Measurements from ENCODE around the gene EIF2S2.
A peak's percentile ranks its signal among the peaks of the same experiment; 100 is the strongest.

EIF2S2 gene

DNA sequence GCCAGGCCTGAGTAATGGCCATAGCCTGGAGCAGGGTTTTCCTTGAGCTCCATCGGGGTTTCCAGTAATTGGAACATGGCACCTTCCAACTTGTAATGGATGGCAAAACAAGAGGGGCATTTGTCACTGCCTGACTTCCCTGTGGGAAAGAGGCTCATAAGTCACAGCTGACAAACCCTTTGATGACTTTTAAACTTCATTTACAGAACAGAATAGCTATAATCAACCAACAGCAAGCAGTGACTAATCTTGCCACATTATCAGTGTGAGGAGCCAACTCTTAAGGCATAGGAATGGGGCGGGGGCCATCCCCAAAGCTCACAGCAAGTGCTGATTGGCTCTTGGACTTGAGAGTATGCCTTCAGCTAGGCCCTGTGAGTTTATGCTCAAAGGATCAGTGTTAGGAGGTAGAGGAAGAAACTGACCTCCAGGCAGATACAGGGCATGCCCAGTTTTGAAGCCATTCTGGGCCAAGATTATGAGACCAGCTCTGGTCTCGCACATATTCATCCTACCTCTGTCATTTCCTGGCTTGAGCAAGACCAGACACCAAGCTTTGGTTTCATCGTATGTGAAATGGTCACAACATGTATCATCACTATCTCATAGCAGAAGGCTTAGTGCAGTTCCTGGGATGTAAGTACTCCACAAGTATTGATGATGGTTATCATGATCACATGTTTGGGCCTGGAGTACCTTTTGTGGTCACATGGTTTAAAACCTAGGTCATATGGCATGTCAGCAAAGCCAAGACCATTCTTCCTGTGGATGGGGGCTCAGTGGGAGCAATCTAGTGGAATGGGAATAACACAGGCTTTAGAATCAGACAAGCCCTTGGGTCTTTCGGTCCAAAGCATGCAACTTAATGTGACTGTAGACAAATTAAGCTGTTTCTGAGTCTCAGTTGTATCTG is 49.2 kb downstream of the EIF2S2 start:
- no peak for DNase-seq (ENCODE audit: low read depth)
- TF ChIP-seq, protein P1, sequence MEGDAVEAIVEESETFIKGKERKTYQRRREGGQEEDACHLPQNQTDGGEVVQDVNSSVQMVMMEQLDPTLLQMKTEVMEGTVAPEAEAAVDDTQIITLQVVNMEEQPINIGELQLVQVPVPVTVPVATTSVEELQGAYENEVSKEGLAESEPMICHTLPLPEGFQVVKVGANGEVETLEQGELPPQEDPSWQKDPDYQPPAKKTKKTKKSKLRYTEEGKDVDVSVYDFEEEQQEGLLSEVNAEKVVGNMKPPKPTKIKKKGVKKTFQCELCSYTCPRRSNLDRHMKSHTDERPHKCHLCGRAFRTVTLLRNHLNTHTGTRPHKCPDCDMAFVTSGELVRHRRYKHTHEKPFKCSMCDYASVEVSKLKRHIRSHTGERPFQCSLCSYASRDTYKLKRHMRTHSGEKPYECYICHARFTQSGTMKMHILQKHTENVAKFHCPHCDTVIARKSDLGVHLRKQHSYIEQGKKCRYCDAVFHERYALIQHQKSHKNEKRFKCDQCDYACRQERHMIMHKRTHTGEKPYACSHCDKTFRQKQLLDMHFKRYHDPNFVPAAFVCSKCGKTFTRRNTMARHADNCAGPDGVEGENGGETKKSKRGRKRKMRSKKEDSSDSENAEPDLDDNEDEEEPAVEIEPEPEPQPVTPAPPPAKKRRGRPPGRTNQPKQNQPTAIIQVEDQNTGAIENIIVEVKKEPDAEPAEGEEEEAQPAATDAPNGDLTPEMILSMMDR (IDR thresholded peaks at IDR 0.05; ENCODE audit: insufficient read depth, low read depth, low read length, missing control alignments) = no peak
- no peak overlapping the region for H3K4me3 ChIP-seq (ENCODE audit: low read depth, low read length)

DNA sequence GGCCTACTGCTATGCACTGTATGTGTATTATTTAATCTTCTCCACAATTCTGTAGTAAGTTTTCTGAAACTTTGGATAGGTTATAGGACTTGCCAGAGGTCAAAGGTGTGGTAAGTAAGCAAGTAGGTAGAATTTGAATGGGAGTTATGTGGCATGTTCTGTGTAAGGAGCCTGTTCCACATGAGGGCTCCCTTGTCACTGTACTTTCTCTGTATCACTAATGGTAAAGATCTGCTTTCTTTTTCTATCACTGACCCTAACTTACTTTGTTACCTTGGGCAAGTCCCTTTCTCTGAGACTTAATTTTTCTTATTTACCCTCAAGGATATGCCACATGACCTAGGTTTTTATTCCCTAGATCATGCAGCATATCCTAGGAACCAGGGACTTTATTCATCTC is 50.3 kb downstream of the EIF2S2 start:
- TF ChIP-seq, protein P1 (IDR thresholded peaks at IDR 0.05; ENCODE audit: insufficient read depth, low read depth, low read length, missing control alignments) = no peak
- peak; percentile 53 for DNase-seq (ENCODE audit: low read depth)

DNA sequence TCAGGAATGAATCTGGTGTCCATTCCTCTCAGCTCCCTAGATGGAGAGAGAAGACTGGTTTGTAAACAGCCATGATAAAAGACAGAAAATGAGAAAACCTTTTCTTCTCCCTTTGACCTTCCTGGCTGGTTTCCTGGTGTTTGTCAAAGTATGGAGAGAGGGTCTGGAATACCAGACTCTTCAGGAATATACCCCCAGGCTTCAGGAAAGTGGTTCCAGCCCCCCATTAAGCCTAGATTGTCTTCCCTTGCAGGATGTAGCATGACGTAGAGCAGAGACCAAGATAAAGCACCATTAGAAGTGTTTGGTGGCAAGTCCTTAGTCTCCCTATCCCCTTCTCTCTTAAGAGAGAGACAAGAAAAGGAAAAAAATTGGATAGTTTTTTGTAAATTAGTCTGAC is 51.1 kb downstream of the EIF2S2 start:
- no peak overlapping the region for H3K4me3 ChIP-seq (ENCODE audit: low read depth, low read length)
- TF ChIP-seq, protein P1 (IDR thresholded peaks at IDR 0.05; ENCODE audit: insufficient read depth, low read depth, low read length, missing control alignments) = no peak
- DNase-seq (ENCODE audit: low read depth) = no peak

More for the DNA sequence above, 50.3 kb downstream of the EIF2S2 start:
- no peak overlapping the region for H3K4me3 ChIP-seq (ENCODE audit: low read depth, low read length)

DNA sequence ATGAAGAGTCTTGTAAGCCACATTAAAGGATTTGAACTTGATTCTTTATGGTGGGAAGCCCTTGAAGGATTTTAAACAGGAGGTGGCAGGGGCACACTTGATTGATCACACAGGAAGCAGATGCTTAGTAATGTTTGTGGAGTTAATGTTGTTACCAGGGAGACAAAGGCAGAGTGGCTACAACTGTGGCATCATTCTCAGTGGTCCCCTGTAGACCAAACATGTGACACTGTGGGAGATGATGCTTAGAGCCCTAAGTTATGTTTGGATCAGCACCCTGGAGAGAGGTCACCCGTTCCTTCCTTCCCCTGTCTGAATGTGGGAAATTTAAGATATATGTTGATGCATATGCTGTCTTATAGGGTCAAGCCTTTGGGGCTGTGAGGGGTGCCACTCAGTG is 53.2 kb downstream of the EIF2S2 start:
- H3K4me3 ChIP-seq (ENCODE audit: low read depth, low read length) = no peak overlapping the region
- peak; percentile 35 for DNase-seq (ENCODE audit: low read depth)
- TF ChIP-seq, protein P1 (IDR thresholded peaks at IDR 0.05; ENCODE audit: insufficient read depth, low read depth, low read length, missing control alignments) = no peak

DNA sequence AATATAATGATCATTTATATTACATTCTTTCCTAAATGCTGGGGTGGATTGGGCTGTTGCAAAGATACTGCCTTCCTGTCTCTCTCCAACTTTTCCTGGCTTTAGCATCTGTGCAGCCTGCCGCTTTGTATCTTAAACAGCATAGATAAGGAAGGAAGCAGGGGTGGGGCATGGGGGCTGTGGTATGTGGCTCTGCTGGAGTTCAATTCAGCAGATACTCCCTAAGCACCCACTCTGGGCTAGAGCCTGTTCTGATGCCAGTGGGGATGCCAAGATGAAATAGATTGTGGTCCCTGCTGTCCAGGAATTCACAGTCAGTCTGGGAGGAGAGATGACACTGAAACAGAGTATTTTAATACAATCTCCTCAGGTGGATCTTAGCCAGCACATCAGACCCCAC is 56.8 kb downstream of the EIF2S2 start:
- TF ChIP-seq, protein P1 (IDR thresholded peaks at IDR 0.05; ENCODE audit: insufficient read depth, low read depth, low read length, missing control alignments) = no peak
- H3K4me3 ChIP-seq (ENCODE audit: low read depth, low read length) = no peak overlapping the region
- DNase-seq (ENCODE audit: low read depth) = no peak

DNA sequence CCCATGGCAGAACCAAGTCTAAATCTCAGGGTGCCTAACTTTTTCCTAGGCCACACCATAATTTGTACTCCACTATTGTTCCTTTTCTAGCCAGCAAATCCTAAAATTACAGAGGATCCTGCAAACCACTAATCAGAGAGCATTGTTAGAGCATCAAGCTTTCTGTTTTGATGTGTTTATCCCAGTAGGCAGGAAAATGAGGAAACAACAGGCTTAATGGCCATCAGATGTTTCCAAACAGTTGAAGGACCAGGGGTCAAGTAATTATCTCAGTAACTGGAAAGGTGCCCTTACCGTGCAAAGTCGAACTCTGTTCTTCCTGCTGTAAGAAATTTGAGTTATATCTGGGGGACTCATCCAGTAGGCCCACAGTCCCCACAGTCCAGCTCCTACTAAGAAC is 59.6 kb downstream of the EIF2S2 start:
- DNase-seq (ENCODE audit: low read depth) = no peak
- no peak overlapping the region for H3K4me3 ChIP-seq (ENCODE audit: low read depth, low read length)
- TF ChIP-seq, protein P1 (IDR thresholded peaks at IDR 0.05; ENCODE audit: insufficient read depth, low read depth, low read length, missing control alignments) = no peak

Data from GM12865 (cell line).